ENCODE results near the gene BABAM2.

DNA sequence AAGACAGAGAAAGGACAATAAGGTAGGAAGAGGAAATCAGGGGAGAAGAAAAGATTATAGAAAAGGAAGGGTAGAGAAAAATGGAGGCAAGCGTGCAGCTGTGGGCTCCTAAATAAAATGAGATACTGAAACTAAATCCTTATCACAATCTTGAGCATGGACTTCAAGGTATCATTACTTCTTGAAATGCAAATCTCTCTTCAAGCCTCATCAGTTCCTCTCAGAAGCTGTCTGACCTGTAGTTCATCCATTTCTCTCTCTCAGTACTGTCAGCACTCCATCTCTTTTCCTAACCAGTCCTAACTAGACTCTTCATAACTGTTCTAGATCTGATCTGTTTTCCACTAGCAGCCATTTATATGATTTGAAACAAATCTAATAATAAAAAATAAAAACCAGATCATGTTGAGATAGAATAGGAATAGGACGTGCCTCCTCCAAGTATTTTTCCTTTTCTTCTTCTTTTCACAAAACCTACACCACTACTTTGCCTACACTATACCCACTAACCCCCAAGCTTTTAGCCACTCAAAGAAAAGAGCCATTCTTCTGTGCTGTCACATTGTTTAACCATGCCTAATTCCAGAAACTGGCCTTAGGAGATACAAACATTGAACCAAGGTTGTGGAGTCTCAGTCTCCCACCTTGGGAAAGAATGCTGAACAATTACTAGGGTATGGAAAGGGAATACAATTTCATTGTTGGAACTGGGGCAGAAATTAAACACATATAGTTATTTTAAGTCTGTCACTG, 21.1 kb downstream of the BABAM2 start:
- TF ChIP-seq TGIF2 (CRISPR knock-in tag; IDR thresholded peaks at IDR 0.05) (no peak), TAF15 (IDR thresholded peaks at IDR 0.05; ENCODE audit: low read depth, low read length) (no peak), CEBPB (tag; IDR thresholded peaks at IDR 0.05) (no peak), TAF1 (IDR thresholded peaks at IDR 0.05; ENCODE audit: control insufficient read depth, extremely low read depth, insufficient read depth, low read length, severe bottlenecking) (no peak)
